Mesendoderm (in vitro differentiated cells): ENCODE results near the gene SLC7A4.

Source experiments
- DNase-seq: peaks from one replicate; pipeline ENCODE4 v3.0.0; 2013
- H2AK5ac ChIP-seq: 2 replicates; pipeline ENCODE4 v1.6.1; 2013; ENCODE audit warnings: low read length, inconsistent platforms
- H2BK120ac ChIP-seq: 2 replicates; pipeline ENCODE4 v1.6.1; 2013; ENCODE audit warnings: low read depth, mild to moderate bottlenecking, low read length, moderate library complexity, mixed read lengths
- H2BK15ac ChIP-seq: replicated peaks from 2 replicates; pipeline ENCODE4 v1.6.1; 2013; ENCODE audit warnings: low read depth, mild to moderate bottlenecking, moderate library complexity
- H2BK5ac ChIP-seq: 2 replicates; pipeline ENCODE4 v1.6.1; 2013; ENCODE audit warnings: low read length, inconsistent platforms
- H3K18ac ChIP-seq: 2 replicates; pipeline ENCODE4 v1.6.1; 2013; ENCODE audit warnings: mild to moderate bottlenecking, low read length, mixed read lengths
- H3K23ac ChIP-seq: one replicate; pipeline ENCODE4 v1.6.1; 2013; ENCODE audit warnings: low read length
- H3K27ac ChIP-seq: 2 replicates; pipeline ENCODE4 v1.5.1; 2013; ENCODE audit warnings: low read depth, mild to moderate bottlenecking, inconsistent platforms, low read length, moderate library complexity
- H3K27me3 ChIP-seq: 2 replicates; pipeline ENCODE4 v1.6.1; 2013; ENCODE audit warnings: low read length, control low read depth, mild to moderate bottlenecking, inconsistent platforms; ENCODE audit not compliant: insufficient read depth, poor library complexity
- H3K36me3 ChIP-seq: 2 replicates; pipeline ENCODE4 v1.6.1; 2013; ENCODE audit warnings: low read length, inconsistent platforms; ENCODE audit not compliant: control insufficient read depth, insufficient read depth
- H3K4ac ChIP-seq: one replicate; pipeline ENCODE4 v1.6.1; 2013; ENCODE audit warnings: low read depth, mild to moderate bottlenecking, low read length, moderate library complexity
- H3K4me1 ChIP-seq: 2 replicates; pipeline ENCODE4 v1.6.1; 2013; ENCODE audit warnings: low read depth, low read length, inconsistent platforms; ENCODE audit not compliant: control insufficient read depth
- H3K4me2 ChIP-seq: 2 replicates; pipeline ENCODE4 v1.6.1; 2013; ENCODE audit warnings: low read length
- H3K4me3 ChIP-seq: 2 replicates; pipeline ENCODE4 v1.5.1; 2013; ENCODE audit warnings: mild to moderate bottlenecking, low read length
- H3K56ac ChIP-seq: one replicate; pipeline ENCODE4 v1.6.1; 2013; ENCODE audit warnings: low read length
- H3K79me1 ChIP-seq: 2 replicates; pipeline ENCODE4 v1.6.1; 2013; ENCODE audit warnings: low read length, inconsistent platforms
- H3K79me2 ChIP-seq: 2 replicates; pipeline ENCODE4 v1.6.1; 2013; ENCODE audit warnings: mild to moderate bottlenecking, low read length; ENCODE audit not compliant: control insufficient read depth, insufficient read depth
- H3K9ac ChIP-seq: 2 replicates; pipeline ENCODE4 v1.6.1; 2013; ENCODE audit warnings: low read length, inconsistent platforms
- H4K5ac ChIP-seq: one replicate; pipeline ENCODE4 v1.6.1; 2013; ENCODE audit warnings: low read length
- H4K8ac ChIP-seq: one replicate; pipeline ENCODE4 v1.6.1; 2013; ENCODE audit warnings: low read depth, mild to moderate bottlenecking, control low read depth, low read length, moderate library complexity
- WGBS: extraction: QIAGEN DNeasy Blood & Tissue Kit; methylation state at CpG from one replicate; pipeline ENCODE4 v1.1.7; 2013; ENCODE audit warnings: low lambda C conversion rate, missing lambda C conversion rate; ENCODE audit not compliant: insufficient coverage; ENCODE audit errors: extremely low coverage; 5-methylcytosine and 5-hydroxymethylcytosine counted together

The SLC7A4 gene

GRCh38 chr22:21076912-21077625 lies 44.7 kb upstream of the SLC7A4 start:
- Histone ChIP-seq H3K27me3 (no peaks in the 10 kb centered on the region), H3K36me3 (no peaks in the 10 kb centered on the region), H3K27ac (no peak overlapping the region), H2BK120ac (no peak overlapping the region), H3K79me2 (no peaks in the 10 kb centered on the region), H3K4ac (no peak overlapping the region), H2AK5ac (no peak overlapping the region), H2BK15ac (no peak overlapping the region), H3K79me1 (no peaks in the 10 kb centered on the region), H3K4me3 (no peak overlapping the region), H3K56ac (no peak overlapping the region), H2BK5ac (no peak overlapping the region), H3K4me1 (no peaks in the 10 kb centered on the region), H4K5ac (no peak overlapping the region), H3K9ac (no peak overlapping the region), H3K4me2 (no peak overlapping the region), H3K23ac (no peak overlapping the region), H3K18ac (no peak overlapping the region), H4K8ac (no peak overlapping the region)
- WGBS: no CpG with 5 or more reads among the region's 21 CpGs
- DNase-seq: no peak

DNA sequence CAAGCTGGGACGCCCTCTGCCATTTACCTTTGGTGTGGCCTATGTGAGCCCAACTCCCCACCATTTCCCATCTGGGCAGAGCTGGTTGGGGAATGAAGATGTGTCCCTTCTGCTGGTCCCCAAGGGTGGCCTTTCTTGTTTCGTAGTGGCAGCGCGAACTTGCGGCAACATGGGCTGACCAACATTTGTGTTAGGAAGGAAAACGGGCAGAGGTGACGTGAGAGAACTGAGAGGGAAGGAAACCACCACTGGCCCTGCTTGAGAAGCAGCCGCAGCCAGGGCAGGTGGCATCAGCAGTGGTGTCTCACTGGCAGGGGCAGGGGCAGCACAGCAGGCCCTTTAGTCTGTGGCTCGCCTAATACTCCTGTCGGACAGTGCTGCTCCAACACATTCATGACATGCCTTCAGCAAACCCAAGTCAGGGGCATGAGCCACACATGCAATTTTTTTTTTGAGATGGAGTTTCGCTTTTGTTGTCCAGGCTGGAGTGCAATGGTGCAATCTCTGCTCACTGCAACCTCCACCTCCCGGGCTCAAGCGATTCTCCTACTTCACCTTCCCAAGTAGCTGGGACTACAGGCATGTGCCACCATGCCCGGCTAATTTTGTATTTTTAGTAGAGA lies 43.3 kb upstream of the SLC7A4 start:
- Histone ChIP-seq H3K4ac (no peak overlapping the region), H2BK5ac (no peak overlapping the region), H3K27ac (no peak overlapping the region), H3K9ac (no peak overlapping the region), H3K4me1 (no peaks in the 10 kb centered on the region), H2BK120ac (no peak overlapping the region), H4K8ac (no peak overlapping the region), H3K4me3 (no peak overlapping the region), H3K79me1 (no peaks in the 10 kb centered on the region), H3K18ac (no peak overlapping the region), H3K23ac (no peak overlapping the region), H4K5ac (no peak overlapping the region), H2AK5ac (no peak overlapping the region), H3K56ac (no peak overlapping the region), H3K27me3 (no peaks in the 10 kb centered on the region), H3K79me2 (no peaks in the 10 kb centered on the region), H3K4me2 (no peak overlapping the region), H3K36me3 (no peaks in the 10 kb centered on the region), H2BK15ac (no peak overlapping the region)
- WGBS: no CpG with 5 or more reads among the region's 14 CpGs
- no peak for DNase-seq

DNA sequence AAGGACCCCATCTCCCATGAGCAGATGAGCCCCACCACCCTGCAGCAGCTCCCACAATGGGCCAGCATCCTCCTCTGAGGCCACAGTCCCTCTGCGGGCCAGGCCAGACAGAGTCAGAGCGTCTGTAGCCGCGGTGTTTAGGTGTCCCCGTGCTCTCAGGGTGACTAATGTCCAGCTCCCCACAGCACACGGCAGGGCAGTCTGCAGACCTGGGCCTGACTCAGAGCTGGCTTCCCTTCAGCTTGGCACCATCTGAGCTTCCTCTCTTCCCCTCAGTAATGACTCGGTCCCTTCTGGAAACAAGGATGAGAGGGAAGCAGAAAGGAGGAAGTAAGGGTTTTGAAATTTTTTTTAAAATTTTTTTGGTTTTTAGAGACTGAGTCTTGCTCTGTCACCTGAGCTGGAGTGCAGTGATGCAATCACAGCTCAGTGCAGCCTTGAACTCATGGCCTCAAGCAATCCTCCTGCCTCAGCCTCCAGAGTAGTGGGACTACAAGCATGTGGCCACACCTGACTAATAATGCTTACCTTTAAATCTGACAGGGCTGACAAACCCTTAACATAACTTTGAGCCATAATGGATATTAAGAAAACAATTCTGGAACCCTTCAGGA lies 41.8 kb upstream of the SLC7A4 start:
- no peak overlapping the region for H3K18ac ChIP-seq
- no CpG with 5 or more reads among the region's 7 CpGs for WGBS

DNA sequence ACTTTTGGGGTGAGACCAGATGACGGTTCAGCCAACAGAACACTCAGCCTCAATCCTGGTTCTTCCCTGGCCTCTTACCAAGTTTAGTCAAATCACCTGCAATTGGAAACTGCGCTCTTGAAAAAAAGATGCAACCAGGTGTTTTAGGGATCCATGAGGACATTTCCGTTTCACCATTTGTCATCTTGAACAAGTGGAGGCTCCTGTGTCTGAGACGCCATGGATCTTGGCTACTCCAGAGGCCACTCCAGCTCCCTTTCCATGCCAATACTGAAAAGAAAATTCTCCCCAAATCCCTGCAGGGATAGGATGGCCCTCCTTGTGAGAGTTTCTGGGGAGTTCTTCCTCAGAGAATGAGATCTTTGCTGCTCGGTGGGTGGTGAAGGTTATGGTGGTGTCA lies 41.1 kb upstream of the SLC7A4 start:
- H3K4me1 ChIP-seq: no peaks in the 10 kb centered on the region
- no peak overlapping the region for H2BK5ac ChIP-seq
- H2BK120ac ChIP-seq: no peak overlapping the region
- no peak overlapping the region for H3K4me2 ChIP-seq
- no peak overlapping the region for H3K18ac ChIP-seq
- no peak overlapping the region for H3K9ac ChIP-seq
- no peak for DNase-seq
- no peak overlapping the region for H2BK15ac ChIP-seq
- no peak overlapping the region for H4K5ac ChIP-seq
- H3K56ac ChIP-seq: no peak overlapping the region
- no CpG with 5 or more reads among the region's 5 CpGs for WGBS
- H3K27me3 ChIP-seq: no peaks in the 10 kb centered on the region
- H4K8ac ChIP-seq: no peak overlapping the region
- no peak overlapping the region for H3K23ac ChIP-seq
- no peaks in the 10 kb centered on the region for H3K36me3 ChIP-seq
- no peaks in the 10 kb centered on the region for H3K79me2 ChIP-seq
- H3K79me1 ChIP-seq: no peaks in the 10 kb centered on the region
- H3K27ac ChIP-seq: no peak overlapping the region
- no peak overlapping the region for H2AK5ac ChIP-seq
- no peak overlapping the region for H3K4me3 ChIP-seq
- no peak overlapping the region for H3K4ac ChIP-seq

More for the DNA sequence above, 41.8 kb upstream of the SLC7A4 start:
- Histone ChIP-seq H2BK120ac (no peak overlapping the region), H3K9ac (no peak overlapping the region), H3K79me1 (no peaks in the 10 kb centered on the region), H2BK5ac (no peak overlapping the region), H3K23ac (no peak overlapping the region), H3K27ac (no peak overlapping the region), H2BK15ac (no peak overlapping the region), H3K4me3 (no peak overlapping the region), H3K4me1 (no peaks in the 10 kb centered on the region), H3K4ac (no peak overlapping the region), H4K8ac (no peak overlapping the region), H3K79me2 (no peaks in the 10 kb centered on the region), H3K36me3 (no peaks in the 10 kb centered on the region), H3K4me2 (no peak overlapping the region), H2AK5ac (no peak overlapping the region), H4K5ac (no peak overlapping the region), H3K56ac (no peak overlapping the region), H3K27me3 (no peaks in the 10 kb centered on the region)
- no peak for DNase-seq

DNA sequence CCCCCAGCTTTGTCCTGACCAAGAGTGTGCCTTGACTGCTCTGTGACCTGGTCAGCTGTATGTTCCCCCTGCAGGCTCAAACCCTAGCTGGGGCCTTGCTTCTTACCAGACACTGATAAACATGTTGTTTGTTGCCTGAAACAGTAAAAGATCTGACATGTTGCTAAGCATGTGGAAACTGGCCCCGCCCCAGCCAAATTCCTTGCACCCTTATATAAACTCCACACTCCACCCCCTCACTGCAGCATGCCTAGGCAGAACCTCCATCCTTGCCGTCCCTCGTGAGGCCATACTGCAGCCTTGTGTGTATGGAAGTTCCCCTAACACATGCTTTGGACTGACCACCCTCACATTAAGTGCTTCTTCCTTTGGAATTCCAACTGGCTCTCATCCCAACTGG lies 40.7 kb upstream of the SLC7A4 start:
- H3K4me1 ChIP-seq: no peaks in the 10 kb centered on the region
- no peaks in the 10 kb centered on the region for H3K79me1 ChIP-seq
- no peak overlapping the region for H4K8ac ChIP-seq
- WGBS: no CpG with 5 or more reads among the region's 3 CpGs
- no peak overlapping the region for H3K4ac ChIP-seq
- no peak overlapping the region for H3K23ac ChIP-seq
- no peaks in the 10 kb centered on the region for H3K36me3 ChIP-seq
- no peak overlapping the region for H2BK5ac ChIP-seq
- no peak overlapping the region for H3K56ac ChIP-seq
- no peak overlapping the region for H2BK120ac ChIP-seq
- DNase-seq: no peak
- H3K27ac ChIP-seq: no peak overlapping the region
- H3K4me3 ChIP-seq: no peak overlapping the region
- H4K5ac ChIP-seq: no peak overlapping the region
- H2AK5ac ChIP-seq: no peak overlapping the region
- no peak overlapping the region for H3K18ac ChIP-seq
- H3K27me3 ChIP-seq: no peaks in the 10 kb centered on the region
- H3K4me2 ChIP-seq: no peak overlapping the region
- no peak overlapping the region for H2BK15ac ChIP-seq
- H3K79me2 ChIP-seq: no peaks in the 10 kb centered on the region
- H3K9ac ChIP-seq: no peak overlapping the region
